MM.1S (cell line): Measurements from ENCODE around the gene RETSAT.
A peak's percentile ranks its signal among the peaks of the same experiment; 100 is the strongest.

Experiments used
- DNase-seq: peaks from one replicate; pipeline ENCODE4 v3.0.0-alpha.2; 2015
- H2AFZ ChIP-seq: fragments of 300-600 bp; sonication (generic); 2 replicates; pipeline ENCODE4 v1.6.0; 2016; ENCODE audit warnings: antibody characterized with exemption, low read length
- H3F3A ChIP-seq: fragments of 300-600 bp; sonication (generic); 2 replicates; pipeline ENCODE4 v1.6.1; 2016; ENCODE audit warnings: mild to moderate bottlenecking, antibody characterized with exemption, low read length, moderate library complexity, mixed read lengths; ENCODE audit not compliant: insufficient read depth
- H3K27ac ChIP-seq: fragments of 300-600 bp; sonication (generic); 2 replicates; pipeline ENCODE4 v1.5.1; 2016; ENCODE audit warnings: mild to moderate bottlenecking, low read length
- H3K27me3 ChIP-seq: fragments of 300-600 bp; sonication (generic); replicated peaks from 2 replicates; pipeline ENCODE4 v1.6.0; 2016; ENCODE audit warnings: low read length; ENCODE audit not compliant: insufficient read depth
- H3K36me3 ChIP-seq: fragments of 300-600 bp; sonication (generic); replicated peaks from 2 replicates; pipeline ENCODE4 v1.6.1; 2016; ENCODE audit warnings: mild to moderate bottlenecking, low read length, mixed read lengths; ENCODE audit not compliant: insufficient read depth
- H3K4me1 ChIP-seq: fragments of 300-600 bp; sonication (generic); 2 replicates; pipeline ENCODE4 v1.6.1; 2016; ENCODE audit warnings: low read length, mixed read lengths
- H3K4me2 ChIP-seq: fragments of 300-600 bp; sonication (generic); 2 replicates; pipeline ENCODE4 v1.6.0; 2016; ENCODE audit warnings: low read depth, low read length
- H3K4me3 ChIP-seq: fragments of 300-600 bp; sonication (generic); 2 replicates; pipeline ENCODE4 v1.5.1; 2016; ENCODE audit warnings: low read length, mixed read lengths
- H3K79me2 ChIP-seq: fragments of 300-600 bp; sonication (generic); 2 replicates; pipeline ENCODE4 v1.6.1; 2016; ENCODE audit warnings: mixed run types, low read length, mixed read lengths
- H3K9ac ChIP-seq: fragments of 300-600 bp; sonication (generic); 2 replicates; pipeline ENCODE4 v1.6.1; 2016; ENCODE audit warnings: low read length, mixed read lengths
- H3K9me2 ChIP-seq: fragments of 300-600 bp; sonication (generic); replicated peaks from 2 replicates; pipeline ENCODE4 v1.6.1; 2016; ENCODE audit warnings: mild to moderate bottlenecking, low read length, mixed read lengths; ENCODE audit not compliant: insufficient read depth
- H3K9me3 ChIP-seq: fragments of 300-600 bp; sonication (generic); replicated peaks from 2 replicates; pipeline ENCODE4 v1.6.1; 2016; ENCODE audit warnings: mild to moderate bottlenecking, low read length, mixed read lengths; ENCODE audit not compliant: insufficient read depth
- H4K20me1 ChIP-seq: fragments of 300-600 bp; sonication (generic); 2 replicates; pipeline ENCODE4 v1.6.1; 2016; ENCODE audit warnings: mild to moderate bottlenecking, low read length, moderate library complexity, mixed read lengths; ENCODE audit not compliant: insufficient read depth
- EZH2 ChIP-seq: fragments of 300-600 bp; sonication (generic); optimal IDR thresholded peaks from 2 replicates; pipeline ENCODE3; 2017; ENCODE audit warnings: low read depth, mild to moderate bottlenecking, antibody characterized with exemption, low read length, mixed read lengths
- EZH2phosphoT487 ChIP-seq: fragments of 300-600 bp; sonication (generic); IDR thresholded peaks from 2 replicates; pipeline ENCODE4 v1.6.1; 2018; ENCODE audit warnings: antibody characterized with exemption, low read length
- TF ChIP-seq, protein P1 (sequence below): fragments of 300-600 bp; sonication (generic); IDR thresholded peaks from 2 replicates; pipeline ENCODE4 v1.5.1; 2016; ENCODE audit warnings: antibody characterized with exemption, low read length, mixed read lengths

Gene RETSAT

DNA sequence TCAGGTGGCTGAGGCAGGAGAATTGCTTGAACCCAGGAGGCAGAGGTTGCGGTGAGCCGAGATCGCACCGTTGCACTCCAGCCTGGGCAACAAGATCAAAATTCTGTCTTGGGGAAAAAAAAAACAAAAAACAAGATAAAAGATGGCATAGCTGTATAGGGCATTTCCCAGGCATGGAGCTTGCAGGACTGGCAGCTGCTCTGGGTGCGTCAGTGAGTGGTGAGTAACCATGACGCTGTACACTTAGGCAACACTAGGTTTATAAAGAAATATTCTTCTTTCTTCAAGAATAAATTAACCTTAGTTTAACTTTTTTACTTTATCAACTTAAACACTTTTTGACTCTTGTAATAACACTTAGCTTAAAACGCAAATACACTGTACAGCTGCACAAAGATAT, 41.9 kb downstream of the RETSAT start:
- H3K27me3 ChIP-seq: no peaks in the 10 kb centered on the region
- peaks cover 25% of the 10 kb centered on the region for H3F3A ChIP-seq
- H3K4me2 ChIP-seq: no peak overlapping the region
- TF ChIP-seq EZH2phosphoT487: no peak
- no peak for TF ChIP-seq EZH2
- TF ChIP-seq, protein P1, sequence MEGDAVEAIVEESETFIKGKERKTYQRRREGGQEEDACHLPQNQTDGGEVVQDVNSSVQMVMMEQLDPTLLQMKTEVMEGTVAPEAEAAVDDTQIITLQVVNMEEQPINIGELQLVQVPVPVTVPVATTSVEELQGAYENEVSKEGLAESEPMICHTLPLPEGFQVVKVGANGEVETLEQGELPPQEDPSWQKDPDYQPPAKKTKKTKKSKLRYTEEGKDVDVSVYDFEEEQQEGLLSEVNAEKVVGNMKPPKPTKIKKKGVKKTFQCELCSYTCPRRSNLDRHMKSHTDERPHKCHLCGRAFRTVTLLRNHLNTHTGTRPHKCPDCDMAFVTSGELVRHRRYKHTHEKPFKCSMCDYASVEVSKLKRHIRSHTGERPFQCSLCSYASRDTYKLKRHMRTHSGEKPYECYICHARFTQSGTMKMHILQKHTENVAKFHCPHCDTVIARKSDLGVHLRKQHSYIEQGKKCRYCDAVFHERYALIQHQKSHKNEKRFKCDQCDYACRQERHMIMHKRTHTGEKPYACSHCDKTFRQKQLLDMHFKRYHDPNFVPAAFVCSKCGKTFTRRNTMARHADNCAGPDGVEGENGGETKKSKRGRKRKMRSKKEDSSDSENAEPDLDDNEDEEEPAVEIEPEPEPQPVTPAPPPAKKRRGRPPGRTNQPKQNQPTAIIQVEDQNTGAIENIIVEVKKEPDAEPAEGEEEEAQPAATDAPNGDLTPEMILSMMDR: no peak
- H4K20me1 ChIP-seq: no peaks in the 10 kb centered on the region
- 0 out of 2 replicates have a peak, but pooled peaks cover 4% of the 10 kb centered on the region for H3K79me2 ChIP-seq
- no peak overlapping the region for H3K4me3 ChIP-seq
- H3K9me3 ChIP-seq: no peaks in the 10 kb centered on the region
- DNase-seq: no peak
- no peak overlapping the region for H3K27ac ChIP-seq
- H3K4me1 ChIP-seq: peaks cover 28% of the 10 kb centered on the region
- H3K36me3 ChIP-seq: 0 out of 2 replicates have a peak, but pooled peaks cover 4% of the 10 kb centered on the region
- no peaks in the 10 kb centered on the region for H3K9me2 ChIP-seq
- no peak overlapping the region for H3K9ac ChIP-seq
- H2AFZ ChIP-seq: no peak overlapping the region

DNA sequence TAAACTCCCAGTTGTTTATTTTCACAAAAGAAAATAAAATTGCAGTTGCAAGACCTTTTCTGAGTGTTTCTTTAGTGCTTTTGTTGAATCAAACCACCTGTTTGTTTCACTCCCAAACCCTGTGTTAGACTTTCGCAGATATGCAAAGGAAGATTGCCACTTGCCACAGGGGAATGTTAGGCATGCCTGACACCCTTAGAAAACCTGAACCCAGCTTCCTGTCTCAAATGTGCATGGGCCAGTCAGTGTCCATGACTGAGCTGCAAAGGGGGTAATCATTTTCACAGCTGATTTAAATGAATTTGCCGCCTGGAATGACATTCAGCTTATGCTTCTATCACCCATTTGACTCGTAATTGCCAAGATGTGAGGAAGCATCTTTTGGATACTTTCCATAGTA, 44.0 kb downstream of the RETSAT start:
- TF ChIP-seq EZH2: no peak
- Histone ChIP-seq H3K9me2 (no peaks in the 10 kb centered on the region), H2AFZ (no peak overlapping the region), H3K9ac (peak overlapping the region; percentile 66; the same call in 1 of the 2 replicates), H3K27me3 (no peaks in the 10 kb centered on the region), H3K79me2 (no peaks in the 10 kb centered on the region), H3K27ac (peak overlapping the region; percentile 95), H3K4me2 (peak overlapping the region; percentile 99), H3F3A (peaks cover 25% of the 10 kb centered on the region), H4K20me1 (no peaks in the 10 kb centered on the region), H3K9me3 (no peaks in the 10 kb centered on the region), H3K4me3 (peak overlapping the region; percentile 58), H3K36me3 (no peaks in the 10 kb centered on the region), H3K4me1 (peaks cover 28% of the 10 kb centered on the region)
- DNase-seq: peak; percentile 75

DNA sequence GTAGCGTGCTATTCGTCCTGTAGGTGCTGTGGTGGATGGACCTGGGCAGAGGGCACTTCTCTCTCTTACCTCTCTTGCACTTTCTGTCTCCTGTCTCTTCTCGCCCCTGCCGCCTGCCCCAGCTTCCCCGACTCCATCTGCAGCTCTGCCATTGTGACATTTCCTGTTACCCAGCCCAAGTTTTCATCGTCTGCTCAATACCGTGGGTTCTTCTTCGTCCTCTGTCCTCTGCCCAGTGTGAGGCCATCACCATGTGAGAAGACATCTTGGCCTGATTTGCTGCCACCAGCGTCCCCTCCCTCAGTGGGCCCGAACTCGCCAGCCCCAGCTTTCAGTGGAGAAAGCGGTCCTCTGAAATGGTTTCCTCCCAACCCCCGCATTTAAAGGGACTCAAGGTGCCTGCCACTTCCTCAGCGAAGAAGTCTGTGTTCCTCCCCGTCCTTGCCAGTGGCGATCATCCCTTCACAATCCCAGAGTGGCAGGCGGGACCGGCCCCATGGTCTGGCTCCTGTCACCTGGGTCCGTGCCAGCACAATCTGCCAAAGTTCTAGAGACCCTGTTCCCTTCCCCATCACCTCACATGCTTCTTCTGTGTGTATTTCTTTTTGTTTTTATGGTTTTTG, 44.5 kb downstream of the RETSAT start:
- Histone ChIP-seq H3K9me2 (no peaks in the 10 kb centered on the region), H3K4me3 (peak overlapping the region; percentile 58), H3K36me3 (no peaks in the 10 kb centered on the region), H3K9me3 (no peaks in the 10 kb centered on the region), H4K20me1 (no peaks in the 10 kb centered on the region), H2AFZ (peak overlapping the region; percentile 54), H3K27ac (peak overlapping the region; percentile 95), H3K9ac (peak overlapping the region; percentile 66), H3F3A (peaks cover 25% of the 10 kb centered on the region), H3K79me2 (no peaks in the 10 kb centered on the region), H3K4me2 (peak overlapping the region; percentile 99), H3K27me3 (no peaks in the 10 kb centered on the region), H3K4me1 (peaks cover 28% of the 10 kb centered on the region)
- TF ChIP-seq EZH2 (no peak), EZH2phosphoT487 (no peak)
- TF ChIP-seq, protein P1: no peak
- peak; percentile 40 for DNase-seq
